ENCODE measurements around the gene KCNK6.

- TF ChIP-seq, protein P1, sequence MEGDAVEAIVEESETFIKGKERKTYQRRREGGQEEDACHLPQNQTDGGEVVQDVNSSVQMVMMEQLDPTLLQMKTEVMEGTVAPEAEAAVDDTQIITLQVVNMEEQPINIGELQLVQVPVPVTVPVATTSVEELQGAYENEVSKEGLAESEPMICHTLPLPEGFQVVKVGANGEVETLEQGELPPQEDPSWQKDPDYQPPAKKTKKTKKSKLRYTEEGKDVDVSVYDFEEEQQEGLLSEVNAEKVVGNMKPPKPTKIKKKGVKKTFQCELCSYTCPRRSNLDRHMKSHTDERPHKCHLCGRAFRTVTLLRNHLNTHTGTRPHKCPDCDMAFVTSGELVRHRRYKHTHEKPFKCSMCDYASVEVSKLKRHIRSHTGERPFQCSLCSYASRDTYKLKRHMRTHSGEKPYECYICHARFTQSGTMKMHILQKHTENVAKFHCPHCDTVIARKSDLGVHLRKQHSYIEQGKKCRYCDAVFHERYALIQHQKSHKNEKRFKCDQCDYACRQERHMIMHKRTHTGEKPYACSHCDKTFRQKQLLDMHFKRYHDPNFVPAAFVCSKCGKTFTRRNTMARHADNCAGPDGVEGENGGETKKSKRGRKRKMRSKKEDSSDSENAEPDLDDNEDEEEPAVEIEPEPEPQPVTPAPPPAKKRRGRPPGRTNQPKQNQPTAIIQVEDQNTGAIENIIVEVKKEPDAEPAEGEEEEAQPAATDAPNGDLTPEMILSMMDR (conservative IDR thresholded peaks at IDR 0.05; ENCODE audit: low read length), result no peak
- TF ChIP-seq EZH2phosphoT487 (IDR thresholded peaks at IDR 0.05; ENCODE audit: borderline replicate concordance), result no peak
Measured at GRCh38 chr19:38335949-38336637, 16.4 kb downstream of the KCNK6 start.
